ENCODE results near the gene GPR39.

GRCh38 chr2:132677661-132678060, 261.1 kb downstream of the GPR39 start:
- no peak for TF ChIP-seq GATA3 (IDR thresholded peaks at IDR 0.05; ENCODE audit: borderline replicate concordance)
- TF ChIP-seq, protein P1, sequence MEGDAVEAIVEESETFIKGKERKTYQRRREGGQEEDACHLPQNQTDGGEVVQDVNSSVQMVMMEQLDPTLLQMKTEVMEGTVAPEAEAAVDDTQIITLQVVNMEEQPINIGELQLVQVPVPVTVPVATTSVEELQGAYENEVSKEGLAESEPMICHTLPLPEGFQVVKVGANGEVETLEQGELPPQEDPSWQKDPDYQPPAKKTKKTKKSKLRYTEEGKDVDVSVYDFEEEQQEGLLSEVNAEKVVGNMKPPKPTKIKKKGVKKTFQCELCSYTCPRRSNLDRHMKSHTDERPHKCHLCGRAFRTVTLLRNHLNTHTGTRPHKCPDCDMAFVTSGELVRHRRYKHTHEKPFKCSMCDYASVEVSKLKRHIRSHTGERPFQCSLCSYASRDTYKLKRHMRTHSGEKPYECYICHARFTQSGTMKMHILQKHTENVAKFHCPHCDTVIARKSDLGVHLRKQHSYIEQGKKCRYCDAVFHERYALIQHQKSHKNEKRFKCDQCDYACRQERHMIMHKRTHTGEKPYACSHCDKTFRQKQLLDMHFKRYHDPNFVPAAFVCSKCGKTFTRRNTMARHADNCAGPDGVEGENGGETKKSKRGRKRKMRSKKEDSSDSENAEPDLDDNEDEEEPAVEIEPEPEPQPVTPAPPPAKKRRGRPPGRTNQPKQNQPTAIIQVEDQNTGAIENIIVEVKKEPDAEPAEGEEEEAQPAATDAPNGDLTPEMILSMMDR (IDR thresholded peaks at IDR 0.05): no peak
- no peak for TF ChIP-seq EP300 (IDR thresholded peaks at IDR 0.05)

Data from A549 (cell line).